WTC11 (cell line): ENCODE measurements around the gene CLIP3. TPM values are rescaled to one million over a fixed set of nuclear protein-coding genes. Genes with fewer than 3 reads are reported as not detected.

ENCODE experiments used
- AFF4 ChIP-seq: sonication (generic); formaldehyde crosslinking; IDR thresholded peaks from 2 replicates; pipeline ENCODE4 v1.8.1; 2023; ENCODE audit warnings: mild to moderate bottlenecking, missing genetic modification reagents, borderline replicate concordance
- CREM ChIP-seq: sonication (generic); formaldehyde crosslinking; IDR thresholded peaks from 2 replicates; pipeline ENCODE4 v1.8.1; 2022; ENCODE audit warnings: mild to moderate bottlenecking, missing genetic modification reagents, moderate library complexity
- FOXK1 ChIP-seq: sonication (generic); formaldehyde crosslinking; IDR thresholded peaks from 2 replicates; pipeline ENCODE4 v1.8.0; 2022; ENCODE audit warnings: mild to moderate bottlenecking, moderate library complexity, missing genetic modification reagents
- FOXP1 ChIP-seq: sonication (generic); formaldehyde crosslinking; IDR thresholded peaks from 2 replicates; pipeline ENCODE4 v1.8.0; 2022; ENCODE audit warnings: missing genetic modification reagents, mild to moderate bottlenecking, moderate library complexity, borderline replicate concordance
- GTF2I ChIP-seq: fragments of 250-450 bp; sonication (Bioruptor Pico); conservative IDR thresholded peaks from 2 replicates; pipeline ENCODE4 v1.4.0; 2021; ENCODE audit warnings: mild to moderate bottlenecking
- PRRX2 ChIP-seq: fragments of 250-450 bp; sonication (Bioruptor Pico); IDR thresholded peaks from 2 replicates; pipeline ENCODE4 v1.8.0; 2021; ENCODE audit warnings: mild to moderate bottlenecking
- SMAD3 ChIP-seq: sonication (generic); formaldehyde crosslinking; IDR thresholded peaks from 2 replicates; pipeline ENCODE4 v1.8.0; 2022; ENCODE audit warnings: missing genetic modification reagents, mild to moderate bottlenecking, borderline replicate concordance
- USF2 ChIP-seq: sonication (generic); formaldehyde crosslinking; IDR thresholded peaks from 2 replicates; pipeline ENCODE4 v1.8.1; 2023; ENCODE audit warnings: mild to moderate bottlenecking, missing genetic modification reagents, moderate library complexity
- ZBTB21 ChIP-seq: sonication (generic); formaldehyde crosslinking; IDR thresholded peaks from 2 replicates; pipeline ENCODE4 v1.8.1; 2023; ENCODE audit warnings: mild to moderate bottlenecking, missing genetic modification reagents, borderline replicate concordance
- ZNF232 ChIP-seq: sonication (generic); formaldehyde crosslinking; IDR thresholded peaks from 2 replicates; pipeline ENCODE4 v1.8.0; 2022; ENCODE audit warnings: mild to moderate bottlenecking, missing genetic modification reagents
- ZNF263 ChIP-seq: sonication (generic); formaldehyde crosslinking; IDR thresholded peaks from 2 replicates; pipeline ENCODE4 v1.8.1; 2022; ENCODE audit warnings: low read depth, mild to moderate bottlenecking, moderate library complexity, missing genetic modification reagents
- ZNF423 ChIP-seq: fragments of 250-450 bp; sonication (Bioruptor Pico); IDR thresholded peaks from 2 replicates; pipeline ENCODE4 v2.1.2; 2022; ENCODE audit warnings: mild to moderate bottlenecking, moderate library complexity
- total RNA-seq: library from RNA; stranded (reverse); gene quantifications from 3 replicates; pipeline ENCODE4 v1.2.3, GENCODE V29; 2021
- TF ChIP-seq, protein P1 (sequence below): sonication (generic); formaldehyde crosslinking; IDR thresholded peaks from 2 replicates; pipeline ENCODE4 v1.8.0; 2023; ENCODE audit warnings: missing genetic modification reagents
- TF ChIP-seq, protein P2 (sequence below): sonication (generic); formaldehyde crosslinking; conservative IDR thresholded peaks from 2 replicates; pipeline ENCODE4 v1.8.1; 2023; ENCODE audit warnings: mild to moderate bottlenecking, low read depth, missing genetic modification reagents, moderate library complexity
- TF ChIP-seq, protein P3 (sequence below): fragments of 250-450 bp; sonication (Bioruptor Pico); IDR thresholded peaks from 2 replicates; pipeline ENCODE4 v1.9.0; 2021; ENCODE audit warnings: mild to moderate bottlenecking
- TF ChIP-seq, protein P4 (sequence below): fragments of 250-450 bp; sonication (Bioruptor Pico); IDR thresholded peaks from 2 replicates; pipeline ENCODE4 v1.8.0; 2021; ENCODE audit warnings: mild to moderate bottlenecking
- TF ChIP-seq, protein P5 (sequence below): sonication (generic); formaldehyde crosslinking; IDR thresholded peaks from 2 replicates; pipeline ENCODE4 v1.8.1; 2022; ENCODE audit warnings: low read depth, mild to moderate bottlenecking, moderate library complexity, missing genetic modification reagents, borderline replicate concordance
- TF ChIP-seq, protein P6 (sequence below): sonication (generic); formaldehyde crosslinking; IDR thresholded peaks from 2 replicates; pipeline ENCODE4 v1.8.0; 2023; ENCODE audit warnings: mild to moderate bottlenecking, missing genetic modification reagents

The CLIP3 gene
- total RNA-seq, 1 experiment from 2014 or later = 16.2 TPM

- TF ChIP-seq, protein P1, sequence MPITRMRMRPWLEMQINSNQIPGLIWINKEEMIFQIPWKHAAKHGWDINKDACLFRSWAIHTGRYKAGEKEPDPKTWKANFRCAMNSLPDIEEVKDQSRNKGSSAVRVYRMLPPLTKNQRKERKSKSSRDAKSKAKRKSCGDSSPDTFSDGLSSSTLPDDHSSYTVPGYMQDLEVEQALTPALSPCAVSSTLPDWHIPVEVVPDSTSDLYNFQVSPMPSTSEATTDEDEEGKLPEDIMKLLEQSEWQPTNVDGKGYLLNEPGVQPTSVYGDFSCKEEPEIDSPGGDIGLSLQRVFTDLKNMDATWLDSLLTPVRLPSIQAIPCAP = peak; percentile 74; the same call in 1 of the 2 replicates
- TF ChIP-seq AFF4 (CRISPR knock-in tag) (0 out of 2 replicates have a peak, but pooled peaks have one; percentile 55), ZNF232 (CRISPR knock-in tag) (peak; percentile 70; the same call in 1 of the 2 replicates), GTF2I (CRISPR knock-in tag) (no peak), ZNF263 (no peak), ZBTB21 (CRISPR knock-in tag) (peak; percentile 86), ZNF423 (peak; percentile 38; the same call in 1 of the 2 replicates), FOXP1 (peak; percentile 81; the same call in 1 of the 2 replicates), FOXK1 (CRISPR knock-in tag) (peak; percentile 75), PRRX2 (CRISPR knock-in tag) (no peak; the same call in 1 of the 2 replicates), SMAD3 (CRISPR knock-in tag) (peak; percentile 77), USF2 (CRISPR knock-in tag) (peak; percentile 100), CREM (peak; percentile 55; the same call in 1 of the 2 replicates)
- TF ChIP-seq, protein P2, sequence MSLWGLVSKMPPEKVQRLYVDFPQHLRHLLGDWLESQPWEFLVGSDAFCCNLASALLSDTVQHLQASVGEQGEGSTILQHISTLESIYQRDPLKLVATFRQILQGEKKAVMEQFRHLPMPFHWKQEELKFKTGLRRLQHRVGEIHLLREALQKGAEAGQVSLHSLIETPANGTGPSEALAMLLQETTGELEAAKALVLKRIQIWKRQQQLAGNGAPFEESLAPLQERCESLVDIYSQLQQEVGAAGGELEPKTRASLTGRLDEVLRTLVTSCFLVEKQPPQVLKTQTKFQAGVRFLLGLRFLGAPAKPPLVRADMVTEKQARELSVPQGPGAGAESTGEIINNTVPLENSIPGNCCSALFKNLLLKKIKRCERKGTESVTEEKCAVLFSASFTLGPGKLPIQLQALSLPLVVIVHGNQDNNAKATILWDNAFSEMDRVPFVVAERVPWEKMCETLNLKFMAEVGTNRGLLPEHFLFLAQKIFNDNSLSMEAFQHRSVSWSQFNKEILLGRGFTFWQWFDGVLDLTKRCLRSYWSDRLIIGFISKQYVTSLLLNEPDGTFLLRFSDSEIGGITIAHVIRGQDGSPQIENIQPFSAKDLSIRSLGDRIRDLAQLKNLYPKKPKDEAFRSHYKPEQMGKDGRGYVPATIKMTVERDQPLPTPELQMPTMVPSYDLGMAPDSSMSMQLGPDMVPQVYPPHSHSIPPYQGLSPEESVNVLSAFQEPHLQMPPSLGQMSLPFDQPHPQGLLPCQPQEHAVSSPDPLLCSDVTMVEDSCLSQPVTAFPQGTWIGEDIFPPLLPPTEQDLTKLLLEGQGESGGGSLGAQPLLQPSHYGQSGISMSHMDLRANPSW (CRISPR knock-in tag) = no peak
- TF ChIP-seq, protein P3, sequence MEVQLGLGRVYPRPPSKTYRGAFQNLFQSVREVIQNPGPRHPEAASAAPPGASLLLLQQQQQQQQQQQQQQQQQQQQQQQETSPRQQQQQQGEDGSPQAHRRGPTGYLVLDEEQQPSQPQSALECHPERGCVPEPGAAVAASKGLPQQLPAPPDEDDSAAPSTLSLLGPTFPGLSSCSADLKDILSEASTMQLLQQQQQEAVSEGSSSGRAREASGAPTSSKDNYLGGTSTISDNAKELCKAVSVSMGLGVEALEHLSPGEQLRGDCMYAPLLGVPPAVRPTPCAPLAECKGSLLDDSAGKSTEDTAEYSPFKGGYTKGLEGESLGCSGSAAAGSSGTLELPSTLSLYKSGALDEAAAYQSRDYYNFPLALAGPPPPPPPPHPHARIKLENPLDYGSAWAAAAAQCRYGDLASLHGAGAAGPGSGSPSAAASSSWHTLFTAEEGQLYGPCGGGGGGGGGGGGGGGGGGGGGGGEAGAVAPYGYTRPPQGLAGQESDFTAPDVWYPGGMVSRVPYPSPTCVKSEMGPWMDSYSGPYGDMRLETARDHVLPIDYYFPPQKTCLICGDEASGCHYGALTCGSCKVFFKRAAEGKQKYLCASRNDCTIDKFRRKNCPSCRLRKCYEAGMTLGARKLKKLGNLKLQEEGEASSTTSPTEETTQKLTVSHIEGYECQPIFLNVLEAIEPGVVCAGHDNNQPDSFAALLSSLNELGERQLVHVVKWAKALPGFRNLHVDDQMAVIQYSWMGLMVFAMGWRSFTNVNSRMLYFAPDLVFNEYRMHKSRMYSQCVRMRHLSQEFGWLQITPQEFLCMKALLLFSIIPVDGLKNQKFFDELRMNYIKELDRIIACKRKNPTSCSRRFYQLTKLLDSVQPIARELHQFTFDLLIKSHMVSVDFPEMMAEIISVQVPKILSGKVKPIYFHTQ (CRISPR knock-in tag) = no peak
- TF ChIP-seq, protein P4, sequence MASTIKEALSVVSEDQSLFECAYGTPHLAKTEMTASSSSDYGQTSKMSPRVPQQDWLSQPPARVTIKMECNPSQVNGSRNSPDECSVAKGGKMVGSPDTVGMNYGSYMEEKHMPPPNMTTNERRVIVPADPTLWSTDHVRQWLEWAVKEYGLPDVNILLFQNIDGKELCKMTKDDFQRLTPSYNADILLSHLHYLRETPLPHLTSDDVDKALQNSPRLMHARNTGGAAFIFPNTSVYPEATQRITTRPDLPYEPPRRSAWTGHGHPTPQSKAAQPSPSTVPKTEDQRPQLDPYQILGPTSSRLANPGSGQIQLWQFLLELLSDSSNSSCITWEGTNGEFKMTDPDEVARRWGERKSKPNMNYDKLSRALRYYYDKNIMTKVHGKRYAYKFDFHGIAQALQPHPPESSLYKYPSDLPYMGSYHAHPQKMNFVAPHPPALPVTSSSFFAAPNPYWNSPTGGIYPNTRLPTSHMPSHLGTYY (CRISPR knock-in tag) = no peak
- TF ChIP-seq, protein P5, sequence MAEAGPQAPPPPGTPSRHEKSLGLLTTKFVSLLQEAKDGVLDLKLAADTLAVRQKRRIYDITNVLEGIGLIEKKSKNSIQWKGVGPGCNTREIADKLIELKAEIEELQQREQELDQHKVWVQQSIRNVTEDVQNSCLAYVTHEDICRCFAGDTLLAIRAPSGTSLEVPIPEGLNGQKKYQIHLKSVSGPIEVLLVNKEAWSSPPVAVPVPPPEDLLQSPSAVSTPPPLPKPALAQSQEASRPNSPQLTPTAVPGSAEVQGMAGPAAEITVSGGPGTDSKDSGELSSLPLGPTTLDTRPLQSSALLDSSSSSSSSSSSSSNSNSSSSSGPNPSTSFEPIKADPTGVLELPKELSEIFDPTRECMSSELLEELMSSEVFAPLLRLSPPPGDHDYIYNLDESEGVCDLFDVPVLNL (CRISPR knock-in tag) = no peak
- TF ChIP-seq, protein P6, sequence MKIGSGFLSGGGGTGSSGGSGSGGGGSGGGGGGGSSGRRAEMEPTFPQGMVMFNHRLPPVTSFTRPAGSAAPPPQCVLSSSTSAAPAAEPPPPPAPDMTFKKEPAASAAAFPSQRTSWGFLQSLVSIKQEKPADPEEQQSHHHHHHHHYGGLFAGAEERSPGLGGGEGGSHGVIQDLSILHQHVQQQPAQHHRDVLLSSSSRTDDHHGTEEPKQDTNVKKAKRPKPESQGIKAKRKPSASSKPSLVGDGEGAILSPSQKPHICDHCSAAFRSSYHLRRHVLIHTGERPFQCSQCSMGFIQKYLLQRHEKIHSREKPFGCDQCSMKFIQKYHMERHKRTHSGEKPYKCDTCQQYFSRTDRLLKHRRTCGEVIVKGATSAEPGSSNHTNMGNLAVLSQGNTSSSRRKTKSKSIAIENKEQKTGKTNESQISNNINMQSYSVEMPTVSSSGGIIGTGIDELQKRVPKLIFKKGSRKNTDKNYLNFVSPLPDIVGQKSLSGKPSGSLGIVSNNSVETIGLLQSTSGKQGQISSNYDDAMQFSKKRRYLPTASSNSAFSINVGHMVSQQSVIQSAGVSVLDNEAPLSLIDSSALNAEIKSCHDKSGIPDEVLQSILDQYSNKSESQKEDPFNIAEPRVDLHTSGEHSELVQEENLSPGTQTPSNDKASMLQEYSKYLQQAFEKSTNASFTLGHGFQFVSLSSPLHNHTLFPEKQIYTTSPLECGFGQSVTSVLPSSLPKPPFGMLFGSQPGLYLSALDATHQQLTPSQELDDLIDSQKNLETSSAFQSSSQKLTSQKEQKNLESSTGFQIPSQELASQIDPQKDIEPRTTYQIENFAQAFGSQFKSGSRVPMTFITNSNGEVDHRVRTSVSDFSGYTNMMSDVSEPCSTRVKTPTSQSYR (CRISPR knock-in tag) = peak; percentile 66
- TF ChIP-seq, all 79 proteins: peak for 27
Measured at GRCh38 chr19:36054119-36054732, 21.6 kb upstream of the CLIP3 start, which contains the start of gene THAP8 (continued).
